NCI-H1417 (cell line): ENCODE measurements around the gene ATMIN.

Source experiments
- DNase-seq, 3 experiments: peaks; one replicate each; lab custom pipeline; 2025; lab: John Stamatoyannopoulos, UW

ATMIN gene

DNA sequence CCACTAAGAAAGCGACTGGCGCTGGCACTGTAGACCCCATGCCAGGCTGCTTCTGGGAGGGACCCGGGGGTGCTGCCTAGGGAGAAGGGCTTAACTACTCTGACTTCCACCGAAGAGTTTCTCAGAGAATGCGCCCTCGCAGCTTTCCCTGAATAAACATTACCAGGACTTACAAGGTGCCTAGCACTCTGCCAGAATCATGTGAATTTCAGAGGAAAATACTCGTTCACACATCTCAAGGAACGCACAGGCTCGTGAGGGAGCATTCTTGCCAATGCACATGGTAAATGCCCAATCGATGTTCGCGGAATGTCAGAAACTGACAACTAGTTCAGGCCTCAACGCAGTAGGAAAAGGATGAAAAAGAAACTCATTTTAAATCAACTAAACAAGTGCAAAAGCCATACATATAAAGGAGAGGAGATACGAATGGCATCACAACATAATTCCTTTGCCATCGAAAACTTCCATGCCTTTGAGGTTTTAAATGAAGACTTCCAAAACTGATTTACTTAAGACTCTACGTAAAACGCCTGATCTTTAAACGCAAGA is 30.0 kb upstream of the ATMIN start:
- peak in 1 of 3 experiments; percentile 30 for DNase-seq

DNA sequence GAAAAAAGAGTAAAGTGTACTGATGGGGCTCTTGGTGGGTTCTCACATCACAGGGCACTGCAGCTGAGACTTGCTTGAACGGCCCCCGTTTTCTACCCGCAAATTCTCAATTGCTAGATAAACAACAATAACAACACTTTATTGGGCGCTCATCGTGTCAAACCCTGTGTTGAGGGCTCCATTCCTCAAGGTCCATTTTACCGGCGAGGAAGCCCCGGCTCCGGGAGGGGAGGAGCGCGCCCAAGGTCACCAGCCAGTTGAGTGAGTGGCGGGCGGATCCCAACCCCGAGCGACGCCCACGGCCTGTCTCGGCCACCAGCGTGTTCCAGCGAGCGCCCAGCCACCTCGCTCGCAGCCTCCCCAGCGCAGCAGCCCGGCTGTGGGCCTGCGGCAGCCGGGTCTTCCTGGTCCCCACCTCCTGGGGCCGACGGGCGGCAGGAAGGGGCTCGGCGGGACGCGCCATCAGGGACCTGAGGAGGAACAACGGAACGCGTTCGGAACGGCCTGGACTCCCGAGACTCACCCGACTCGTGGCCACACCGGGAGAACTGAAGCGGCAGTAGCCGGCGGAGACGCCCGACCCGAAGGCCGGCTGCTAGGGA is 29.3 kb upstream of the ATMIN start:
- peak in 2 of 3 experiments; percentile 7 to 81 for DNase-seq

DNA sequence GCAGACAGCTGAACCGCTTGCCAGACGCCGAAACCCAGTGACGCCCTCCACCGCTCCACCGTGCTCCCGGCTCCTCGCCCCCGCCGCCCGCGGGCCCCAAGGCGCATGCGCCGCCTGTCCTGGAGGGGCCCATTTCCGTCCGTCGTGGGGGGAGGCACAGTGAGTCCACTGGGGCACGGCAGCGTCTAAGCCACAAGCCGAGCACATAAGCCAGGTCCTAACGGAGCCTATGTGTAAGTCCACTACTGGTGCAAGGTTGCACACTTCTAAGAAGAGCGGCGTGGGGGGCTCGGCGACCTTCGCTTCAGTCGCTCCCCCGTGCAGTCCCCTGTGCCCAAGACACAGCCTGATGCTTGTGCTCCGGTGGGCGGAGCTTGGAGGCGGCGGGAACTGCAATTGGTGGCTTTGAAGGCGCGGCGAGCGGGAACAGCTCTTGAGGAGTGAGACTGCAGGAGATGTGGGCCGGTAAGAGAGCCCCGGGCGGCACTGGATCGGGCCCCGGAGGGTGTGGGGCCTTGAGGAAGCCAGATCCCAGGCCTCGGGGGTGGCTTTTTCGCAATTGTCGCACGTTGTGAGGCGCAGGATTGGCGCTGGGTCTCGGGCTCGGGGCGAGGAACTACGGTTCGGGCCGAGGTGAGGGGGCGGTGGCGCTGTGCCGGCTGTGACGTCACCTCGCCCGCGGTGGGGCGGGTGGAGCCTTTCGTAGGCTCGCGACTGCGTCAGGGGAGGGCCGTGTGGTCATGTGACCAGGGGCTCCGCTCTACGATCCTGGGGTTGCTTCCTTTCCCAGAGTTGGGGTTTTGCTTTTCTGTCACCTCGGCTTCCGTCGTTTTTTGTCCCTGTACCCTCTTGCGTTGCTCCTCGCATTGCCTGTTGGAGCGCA is 28.6 kb upstream of the ATMIN start, which contains the start of the genes CENPN and CMC2:
TSS of gene CENPN (plus strand) at position 402 of the 883 bp plus-strand sequence. CDS start 4,726 bp downstream, outside the sequence.
TSS of gene CMC2 (minus strand) at position 73 of the 883 bp plus-strand sequence. CDS start 9,491 bp downstream, outside the sequence.
- DNase-seq: peak; percentile 93 to 98 (median 98)

DNA sequence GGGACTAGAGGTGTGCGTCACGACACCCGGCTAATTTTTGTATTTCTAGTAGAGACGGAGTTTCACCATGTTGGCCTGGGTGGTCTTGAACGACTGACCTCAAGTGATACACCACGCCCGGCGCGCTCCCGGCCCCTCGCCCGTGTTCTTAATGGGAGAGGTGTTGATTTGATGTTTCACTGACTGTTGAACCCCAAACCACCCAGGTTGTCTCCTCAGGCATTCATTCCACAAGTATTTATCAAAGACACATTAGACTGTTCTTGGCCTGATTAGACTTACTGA is 27.2 kb upstream of the ATMIN start:
- DNase-seq: no peak

DNA sequence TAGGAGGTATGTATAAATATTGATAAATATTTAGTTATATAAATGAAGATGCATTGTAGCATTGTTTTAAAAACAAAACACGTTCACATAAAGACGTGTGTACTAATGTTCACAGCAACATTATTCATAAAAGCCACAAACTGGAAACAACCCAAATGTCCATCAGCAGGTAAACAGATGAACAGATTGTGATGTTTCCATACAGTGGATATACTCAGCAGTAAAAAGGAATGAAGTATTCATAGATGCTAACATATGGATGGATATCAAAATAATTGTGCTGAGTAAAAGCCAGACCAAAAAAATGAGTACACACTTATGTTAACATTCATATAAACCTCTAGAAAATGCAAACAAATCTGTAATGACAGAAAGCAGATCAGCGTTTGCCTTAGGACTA is 22.7 kb upstream of the ATMIN start:
- no peak for DNase-seq

DNA sequence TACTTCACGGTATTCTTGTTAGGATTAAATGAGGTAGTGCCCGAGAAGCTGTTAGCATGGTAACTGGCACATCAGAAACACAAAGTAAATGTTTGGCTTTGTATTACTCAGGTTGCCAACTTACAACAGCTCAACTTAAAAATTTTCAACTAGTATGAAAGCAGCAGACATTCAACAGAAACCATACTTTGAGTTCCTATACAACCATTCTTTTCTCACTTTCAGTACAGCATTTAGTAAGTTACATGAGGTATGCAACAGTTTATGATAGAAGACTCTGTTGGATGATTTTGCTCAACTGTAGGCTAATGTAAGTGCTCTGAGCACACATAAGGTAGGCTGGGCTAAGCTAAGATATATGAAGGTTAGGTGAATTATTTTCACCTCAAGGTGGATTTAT is 21.0 kb upstream of the ATMIN start:
- DNase-seq: no peak

DNA sequence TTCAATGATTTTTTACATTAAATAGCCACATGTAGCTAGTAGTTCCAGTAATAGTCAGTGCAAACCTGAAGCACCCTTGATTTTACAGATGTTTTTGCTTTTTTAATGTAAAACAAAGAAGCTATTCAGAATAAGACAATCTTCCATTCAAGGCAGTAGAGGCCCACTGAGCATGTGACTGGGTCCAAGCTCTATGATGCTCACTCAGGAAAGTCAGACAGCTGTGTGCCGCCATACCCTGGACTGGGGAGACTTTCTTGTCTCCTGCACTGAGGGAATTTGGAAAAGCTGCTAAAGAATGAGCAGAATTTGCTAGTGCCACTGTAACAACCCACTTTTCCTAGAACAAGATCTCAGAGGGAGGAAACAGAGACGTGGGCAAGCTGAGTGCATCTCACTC is 17.1 kb upstream of the ATMIN start:
- no peak for DNase-seq

DNA sequence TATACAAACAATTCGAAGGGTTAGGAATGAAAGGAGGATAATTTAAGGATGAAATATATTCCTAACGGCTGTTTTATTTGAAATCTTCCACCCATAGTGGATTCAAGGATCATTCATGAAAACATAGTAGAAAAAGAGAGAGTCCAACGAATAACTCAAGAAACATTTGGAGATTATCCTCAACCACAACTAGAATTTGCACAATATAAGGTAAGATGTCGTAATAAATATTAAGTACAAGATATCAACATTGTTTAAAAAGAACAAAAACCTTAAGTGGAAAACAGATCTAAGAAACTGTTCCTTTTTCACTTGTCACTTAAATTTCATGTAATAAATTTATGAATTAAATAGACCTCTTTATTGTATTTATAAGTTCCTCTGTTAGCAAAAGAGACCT is 9.2 kb upstream of the ATMIN start:
- no peak for DNase-seq

DNA sequence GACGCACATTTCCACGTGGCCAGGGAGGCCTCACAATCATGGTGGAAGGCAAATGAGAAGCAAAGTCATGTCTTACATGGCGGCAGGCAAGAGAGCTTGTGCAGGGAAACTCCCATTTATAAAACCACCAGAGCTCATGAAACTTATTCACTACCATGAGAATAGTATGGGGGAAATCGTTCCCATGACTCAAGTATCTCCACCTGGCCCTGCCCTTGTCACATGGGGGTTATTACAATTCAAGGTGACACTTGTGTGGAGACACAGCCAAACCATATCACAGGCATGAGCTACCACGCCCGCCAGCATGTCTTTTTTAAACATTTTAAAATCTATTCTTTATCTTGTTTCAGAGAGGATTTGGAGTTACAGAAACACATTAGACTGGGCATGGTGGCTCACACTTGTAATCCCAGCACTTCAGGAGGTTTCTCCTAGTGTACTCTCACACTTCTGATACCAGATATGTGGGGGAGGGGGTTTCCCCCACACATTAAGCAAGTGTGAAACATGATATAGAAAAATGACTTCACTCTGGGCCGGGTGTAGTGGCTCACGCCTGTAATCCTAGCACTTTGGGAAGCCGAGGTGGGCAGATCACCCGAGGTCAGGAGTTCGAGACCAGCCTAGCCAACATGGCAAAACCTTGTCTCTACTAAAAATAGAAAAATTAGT is 5.6 kb upstream of the ATMIN start:
- DNase-seq: no peak

DNA sequence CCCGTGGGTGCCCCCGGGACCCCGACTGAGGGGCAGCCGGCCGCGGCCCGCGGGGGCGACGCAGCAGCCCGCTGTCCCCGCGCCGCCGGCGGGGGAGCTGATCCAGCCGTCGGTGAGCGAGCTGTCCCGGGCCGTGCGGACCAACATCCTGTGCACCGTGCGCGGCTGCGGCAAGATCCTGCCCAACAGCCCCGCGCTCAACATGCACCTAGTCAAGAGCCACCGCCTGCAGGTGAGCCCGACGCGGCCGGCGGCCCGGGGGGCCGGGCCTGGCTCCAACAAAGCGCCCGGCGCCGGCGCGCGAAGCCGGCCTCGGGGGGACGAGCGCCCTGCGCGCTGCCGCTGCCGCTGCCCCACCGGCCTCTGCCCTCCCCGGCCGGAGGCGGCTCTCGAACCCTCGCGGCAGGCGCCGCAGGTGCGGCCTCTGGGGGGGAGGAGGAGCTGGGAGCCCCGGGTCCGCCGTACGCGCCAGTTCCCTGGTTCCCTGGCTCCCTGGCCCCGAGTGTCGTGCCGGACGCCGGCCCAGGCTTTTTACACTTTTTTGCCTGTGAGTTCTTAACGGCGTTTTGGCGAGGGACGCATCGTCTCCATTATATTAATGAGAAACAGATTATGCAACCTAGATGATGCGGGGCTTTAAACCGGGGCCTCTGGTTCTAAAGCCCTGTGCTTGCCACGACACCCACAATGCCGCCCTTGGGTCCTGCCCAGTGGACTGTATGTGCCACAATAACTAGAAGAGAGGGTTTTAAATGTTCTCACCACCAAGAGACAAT is 521 bp downstream of the ATMIN start:
- DNase-seq: peak; percentile 14 to 61 (median 60)

DNA sequence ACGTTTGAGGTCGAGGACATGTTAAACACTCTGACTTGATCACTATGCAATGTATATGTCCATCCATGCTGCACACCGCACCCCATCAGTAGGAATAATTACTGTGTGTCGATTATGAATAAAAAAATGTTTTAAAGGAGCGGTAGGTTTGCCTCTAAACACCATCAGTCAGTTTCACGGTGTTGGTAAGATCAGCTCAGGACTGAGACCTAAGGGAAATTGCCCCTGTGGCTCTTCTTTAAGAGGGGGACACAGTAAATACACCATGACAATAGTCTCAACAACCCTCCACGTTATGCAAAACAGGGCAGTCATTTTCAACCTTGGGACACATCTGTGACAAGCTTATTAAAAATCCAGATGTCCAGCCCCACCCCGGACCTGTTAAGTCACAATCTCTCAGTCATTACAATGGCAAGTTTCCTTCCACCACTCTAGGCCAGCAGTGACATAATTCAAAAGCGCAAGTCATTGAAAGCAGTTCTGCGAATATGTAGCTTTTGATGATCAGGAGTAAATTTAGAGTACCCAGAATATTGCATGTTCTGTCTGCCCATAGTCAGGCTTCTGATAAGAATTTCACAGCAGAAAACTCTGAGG is 1.2 kb downstream of the ATMIN start:
- peak in 1 of 3 experiments; percentile 9 for DNase-seq

DNA sequence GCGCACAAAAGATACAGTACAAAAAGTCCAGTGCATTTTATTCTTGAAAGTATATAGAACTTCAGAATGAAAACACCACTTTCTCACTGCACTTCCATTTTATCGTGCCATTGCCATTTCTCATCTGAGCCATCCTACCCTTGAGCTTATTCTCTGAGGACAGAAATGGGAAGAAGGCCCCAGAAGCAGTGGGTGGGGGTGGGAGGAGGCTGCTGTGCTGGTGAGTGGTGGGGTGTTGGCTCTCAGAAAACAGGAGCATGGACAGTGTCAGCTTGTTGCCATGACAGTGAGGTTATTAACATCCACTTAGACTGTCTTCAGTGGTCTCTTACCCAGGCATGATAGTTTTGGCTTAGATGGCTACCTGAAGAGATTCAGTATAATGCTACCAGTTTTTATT is 4.5 kb downstream of the ATMIN start:
- DNase-seq: peak in 1 of 3 experiments; percentile 6

DNA sequence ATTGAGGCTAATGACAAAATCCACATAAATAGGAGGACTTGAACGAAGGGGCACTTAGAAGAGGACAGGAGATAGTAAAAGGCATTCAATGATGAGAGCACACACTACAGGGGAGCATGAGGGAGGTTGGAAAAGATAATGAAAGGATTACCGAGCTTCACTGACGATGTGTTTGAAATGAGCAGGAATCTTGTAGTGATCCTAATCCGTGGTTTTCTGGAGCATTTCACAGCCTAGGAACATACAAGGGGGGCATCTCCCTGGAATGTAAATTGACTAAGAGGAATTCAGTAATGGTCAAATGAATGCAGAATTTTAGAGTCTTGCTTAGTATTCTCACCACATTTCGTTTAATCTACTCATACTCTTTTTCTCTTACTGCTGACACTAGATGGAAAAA is 5.2 kb downstream of the ATMIN start:
- no peak for DNase-seq

DNA sequence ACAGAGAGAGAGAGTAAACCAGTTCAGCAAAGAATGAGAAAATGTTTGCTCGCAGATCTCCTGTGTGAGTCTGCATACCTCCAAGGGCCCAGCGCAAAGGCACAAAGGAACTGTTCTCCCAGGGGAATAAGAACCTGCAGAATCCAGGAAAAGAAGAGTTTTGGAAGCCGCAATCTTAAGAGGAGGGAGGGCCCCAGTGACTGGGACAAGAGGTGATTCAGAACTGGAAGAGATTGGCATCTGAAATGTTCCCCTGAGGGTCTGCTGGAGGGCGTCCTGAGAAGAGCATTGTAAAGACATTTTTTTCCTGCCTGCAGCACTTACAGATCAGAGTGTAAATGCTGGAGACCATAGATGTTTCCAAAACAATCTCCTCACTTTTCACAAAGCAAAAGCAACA is 6.1 kb downstream of the ATMIN start:
- no peak for DNase-seq

DNA sequence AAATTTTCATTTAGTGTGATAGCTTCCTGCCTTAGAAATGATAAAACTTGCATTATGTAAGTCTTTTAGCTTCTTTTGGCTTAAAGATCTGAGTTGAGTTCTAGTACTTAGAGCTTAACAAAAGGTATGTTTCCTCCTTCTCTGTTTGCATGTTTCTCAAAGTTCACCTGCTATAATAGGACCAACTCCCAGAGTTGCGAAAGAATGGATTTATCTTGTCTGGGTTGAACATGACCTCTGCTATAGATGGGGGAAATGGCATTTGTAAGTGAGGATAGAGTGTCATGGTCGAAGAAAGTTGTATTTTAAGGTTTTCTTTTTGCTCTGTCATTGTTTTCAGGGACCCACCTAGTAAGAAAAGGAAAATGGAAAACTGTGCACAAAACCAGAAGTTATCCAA is 7.2 kb downstream of the ATMIN start:
- DNase-seq: no peak

DNA sequence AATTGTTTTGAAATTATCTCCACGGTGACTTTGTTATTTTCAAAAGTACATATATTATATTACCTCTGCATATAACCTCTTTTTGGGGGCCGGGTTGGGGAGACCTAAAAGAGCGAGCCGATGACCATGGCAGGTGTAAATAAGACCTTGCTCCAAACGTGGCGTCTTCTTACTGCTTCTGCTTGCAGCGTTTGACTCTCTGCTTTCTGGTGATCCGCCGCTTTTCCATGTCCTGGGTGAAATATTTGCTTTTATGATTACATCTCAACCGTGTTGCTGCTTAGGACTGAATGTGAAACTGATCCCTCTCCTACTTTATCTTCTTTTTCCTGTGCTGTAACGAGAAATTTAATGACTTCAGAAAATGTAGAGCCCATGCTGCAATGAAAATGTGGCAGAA is 18.1 kb downstream of the ATMIN start:
- no peak for DNase-seq

DNA sequence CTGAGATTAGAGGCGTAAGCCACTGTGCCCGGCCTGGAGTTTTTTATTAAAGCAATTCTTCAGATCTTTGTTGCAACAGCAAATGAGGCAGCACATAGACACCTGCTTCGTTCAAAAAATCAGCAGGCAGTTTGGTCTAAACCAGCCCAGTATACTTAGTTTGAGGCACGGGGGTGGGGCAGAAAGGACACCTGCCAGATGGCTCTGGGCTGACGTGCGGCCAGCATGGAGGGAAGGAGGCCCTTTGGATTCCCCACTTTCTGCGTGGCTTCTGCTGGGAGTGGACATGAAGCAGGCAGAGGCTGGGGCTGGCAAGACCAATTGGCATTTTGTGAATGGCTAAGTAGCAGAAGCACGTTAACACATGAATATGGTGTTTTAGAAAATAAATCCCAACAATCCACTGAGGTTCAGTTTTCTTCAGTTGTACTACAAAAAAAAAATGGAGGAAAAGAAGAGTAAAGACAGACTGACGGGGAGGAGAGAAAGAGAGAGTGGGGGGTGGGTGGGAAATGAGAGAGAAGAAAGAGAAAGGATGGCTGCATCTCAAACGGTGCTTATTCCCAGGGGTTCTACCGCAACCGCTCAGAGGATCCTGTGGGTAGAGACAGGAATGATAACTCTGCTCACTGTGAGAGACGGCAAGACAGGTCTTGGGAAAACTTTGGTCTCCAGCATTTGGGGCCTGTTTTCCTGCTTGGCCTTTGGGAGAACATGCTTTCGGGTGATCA is 25.1 kb downstream of the ATMIN start:
- DNase-seq: no peak

DNA sequence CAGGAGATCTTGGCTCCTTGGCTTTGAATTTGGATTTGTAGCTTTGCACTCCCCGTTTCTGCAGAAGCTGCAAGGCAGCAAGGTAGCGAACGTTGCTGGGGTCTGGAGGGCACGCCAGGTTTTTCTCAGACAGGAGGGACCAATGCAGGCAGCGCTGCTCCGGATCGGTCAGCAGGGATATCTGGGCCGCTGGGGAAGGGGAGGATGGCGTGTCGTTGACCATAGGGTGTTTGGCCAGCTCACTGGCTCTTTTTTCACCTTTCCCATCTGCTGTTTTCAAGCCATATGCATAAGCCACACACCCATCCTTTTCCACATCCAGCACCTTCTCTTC is 25.6 kb downstream of the ATMIN start:
- no peak for DNase-seq

DNA sequence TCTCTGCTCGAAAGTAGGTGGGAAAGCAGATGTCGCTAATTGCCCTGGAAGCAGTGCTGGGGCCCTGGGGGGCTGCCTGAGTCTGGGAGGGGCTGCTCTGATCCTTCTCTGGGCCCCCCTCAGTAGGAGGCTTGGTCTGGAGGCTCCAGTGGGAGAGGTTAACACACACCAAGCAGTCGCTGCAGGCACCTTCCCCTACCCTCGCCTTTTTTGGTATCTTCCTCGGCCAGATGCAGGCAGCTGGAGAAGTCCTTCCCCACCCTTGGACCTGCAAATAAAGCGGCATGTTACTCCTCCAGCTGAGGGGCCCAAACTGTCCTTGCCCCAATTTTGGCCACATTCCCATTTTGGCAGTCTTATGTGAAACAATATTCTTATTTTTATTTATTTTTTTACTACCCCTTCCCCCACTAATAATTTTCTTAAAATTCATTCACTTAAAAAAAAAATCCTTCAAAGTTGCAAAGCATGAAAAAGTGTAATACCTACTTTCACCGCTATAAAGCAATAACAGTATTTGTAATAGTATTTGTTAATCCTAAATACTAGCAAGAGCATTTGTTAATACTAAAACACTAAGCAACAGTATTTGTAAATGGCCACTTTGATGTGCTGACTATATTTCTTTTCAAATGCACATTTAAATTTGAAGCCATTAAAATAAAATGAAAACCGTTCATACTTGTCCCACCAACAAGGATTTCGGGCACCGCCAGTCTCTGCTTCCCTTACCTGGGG is 26.4 kb downstream of the ATMIN start:
- DNase-seq: no peak

DNA sequence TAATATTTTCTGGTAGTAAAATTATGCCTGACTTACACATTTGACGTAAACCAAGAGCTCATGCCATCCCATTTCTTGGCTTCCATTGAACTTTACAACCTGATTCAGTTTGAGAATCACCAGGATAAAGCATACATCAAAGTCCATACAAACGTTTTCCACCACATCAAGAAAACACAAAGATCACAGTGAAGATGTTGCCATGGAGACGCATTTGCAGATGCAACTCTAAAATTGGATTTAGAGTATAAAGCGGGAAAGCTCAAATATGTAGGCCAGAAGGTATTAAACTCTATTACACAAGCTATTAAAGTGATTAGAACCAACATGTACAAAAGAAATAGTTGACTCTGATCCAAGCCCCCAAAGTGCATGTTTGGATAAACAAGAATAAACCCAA is 31.0 kb downstream of the ATMIN start:
- DNase-seq: no peak
